IMR-90 (cell line): ENCODE data around the gene FXYD1.

Experiments
- CEBPB ChIP-seq: IDR thresholded peaks from 2 replicates; pipeline ENCODE4 v1.6.1; 2012; ENCODE audit warnings: low read depth, low read length, improper control_type of control experiment
- CTCF ChIP-seq: conservative IDR thresholded peaks from 2 replicates; pipeline ENCODE4 v1.5.1; 2012; ENCODE audit warnings: mild to moderate bottlenecking, low read depth, low read length, improper control_type of control experiment
- POLR2A ChIP-seq: IDR thresholded peaks from 2 replicates; pipeline ENCODE4 v1.6.1; 2012; ENCODE audit warnings: mild to moderate bottlenecking, low read depth, low read length
- RAD21 ChIP-seq: IDR thresholded peaks from 2 replicates; pipeline ENCODE4 v1.6.1; 2012; ENCODE audit warnings: low read length, improper control_type of control experiment

DNA sequence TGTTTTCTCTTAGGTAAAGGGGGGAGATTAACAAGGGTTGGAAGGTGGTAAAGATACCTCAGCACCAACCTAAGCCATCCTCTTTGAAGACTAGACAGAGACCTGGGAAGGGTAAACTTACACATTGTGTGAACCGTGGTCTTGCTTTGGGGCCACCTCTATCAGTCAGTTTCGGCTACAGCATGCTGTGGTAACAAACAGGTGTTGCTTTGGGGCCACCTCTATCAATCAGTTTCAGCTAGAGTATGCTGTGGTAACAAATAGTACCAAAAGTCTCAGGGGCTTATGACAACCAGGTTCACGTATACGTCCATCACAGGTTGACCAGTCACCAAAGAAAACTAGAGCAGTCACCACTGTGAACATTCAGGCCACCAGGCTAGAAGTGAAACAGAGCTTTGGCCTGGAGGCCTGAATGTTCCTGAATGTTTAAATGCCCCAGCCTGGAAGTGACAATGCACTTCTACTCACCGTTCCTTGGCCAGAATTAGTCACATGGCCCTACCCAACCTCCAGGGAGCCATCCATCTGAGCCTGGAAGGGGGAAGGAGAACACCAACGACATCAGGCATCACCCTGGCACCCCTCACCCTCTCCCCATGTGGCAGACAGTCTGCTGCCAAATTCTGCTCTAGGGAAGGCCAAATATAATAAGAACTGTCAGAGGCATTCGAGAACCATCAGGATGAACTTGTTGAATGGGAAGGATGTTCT lies 8.3 kb downstream of the FXYD1 start:
- TF ChIP-seq CTCF = no peak
- TF ChIP-seq RAD21 = no peak
- no peak for TF ChIP-seq POLR2A
- no peak for TF ChIP-seq CEBPB
